Karpas-422 (cell line): Measurements from ENCODE around the gene EPB41L5. TPM values are rescaled to one million over a fixed set of nuclear protein-coding genes. Genes with fewer than 3 reads are reported as not detected.
"Not testable (repeated sequence)": the region's sequence is repeated elsewhere in the genome, so short reads cannot be mapped to it uniquely, and the experiment has no call there.

Experiments used
- DNase-seq: peaks from one replicate; pipeline ENCODE4 v3.0.0-alpha.2; 2015
- H2AFZ ChIP-seq: fragments of 200-600 bp; sonication (generic); 2 replicates; pipeline ENCODE4 v1.6.1; 2014; ENCODE audit warnings: antibody characterized with exemption, low read length, mixed read lengths
- H3K27ac ChIP-seq: fragments of 200-600 bp; sonication (generic); 2 replicates; pipeline ENCODE4 v1.5.1; 2014; ENCODE audit warnings: mild to moderate bottlenecking, low read length, moderate library complexity
- H3K27me3 ChIP-seq: fragments of 200-600 bp; sonication (generic); 2 replicates; pipeline ENCODE4 v1.6.1; 2014; ENCODE audit warnings: low read length, mixed read lengths
- H3K36me3 ChIP-seq: fragments of 200-600 bp; sonication (generic); 2 replicates; pipeline ENCODE4 v1.6.1; 2014; ENCODE audit warnings: low read length, mixed read lengths; ENCODE audit not compliant: insufficient read depth
- H3K4me1 ChIP-seq: fragments of 200-600 bp; sonication (generic); 2 replicates; pipeline ENCODE4 v1.6.1; 2014; ENCODE audit warnings: mild to moderate bottlenecking, low read length, mixed read lengths
- H3K4me2 ChIP-seq: fragments of 200-600 bp; sonication (generic); 2 replicates; pipeline ENCODE4 v1.6.1; 2014; ENCODE audit warnings: low read length, low read depth, mild to moderate bottlenecking; ENCODE audit not compliant: poor library complexity, severe bottlenecking
- H3K4me3 ChIP-seq: fragments of 200-600 bp; sonication (generic); 2 replicates; pipeline ENCODE4 v1.5.1; 2014; ENCODE audit warnings: mild to moderate bottlenecking, antibody characterized with exemption, low read length, mixed read lengths
- H3K79me2 ChIP-seq: fragments of 200-600 bp; sonication (generic); 2 replicates; pipeline ENCODE4 v1.6.1; 2014; ENCODE audit warnings: mild to moderate bottlenecking, low read length, mixed read lengths
- H3K9ac ChIP-seq: fragments of 200-600 bp; sonication (generic); 2 replicates; pipeline ENCODE4 v1.6.0; 2014; ENCODE audit warnings: low read length
- H3K9me2 ChIP-seq: fragments of 200-600 bp; sonication (generic), shearing (Covaris generic); replicated peaks from 2 replicates; pipeline ENCODE4 v1.6.0; 2014; ENCODE audit warnings: mild to moderate bottlenecking, low read length, moderate library complexity; ENCODE audit not compliant: insufficient read depth
- H3K9me3 ChIP-seq: fragments of 300-700, 200-600 bp; sonication (generic); 2 replicates; pipeline ENCODE4 v1.6.1; 2014; ENCODE audit warnings: low read length, mixed read lengths
- H4K20me1 ChIP-seq: fragments of 200-600 bp; sonication (generic); 2 replicates; pipeline ENCODE4 v1.6.1; 2014; ENCODE audit warnings: mild to moderate bottlenecking, antibody characterized with exemption, low read length, low read depth; ENCODE audit not compliant: insufficient read depth
- total RNA-seq: library from RNA; depleted of rRNA; stranded (reverse); fragments of >200 nt; shearing (Covaris generic); gene quantifications from 2 replicates; pipeline ENCODE4 v1.2.3, GENCODE V29; 2014; ENCODE audit warnings: low replicate concordance

The EPB41L5 gene
- total RNA-seq, 1 experiment from 2014 or later, result 3.1 TPM

GRCh38 chr2:120060088-120060623 is 47.3 kb downstream of the EPB41L5 start:
- Histone ChIP-seq H2AFZ (no peak overlapping the region), H3K27me3 (no peaks in the 10 kb centered on the region; the same call in 1 of the 2 replicates), H3K4me3 (no peak overlapping the region), H4K20me1 (no peaks in the 10 kb centered on the region), H3K9me2 (no peaks in the 10 kb centered on the region), H3K79me2 (no peaks in the 10 kb centered on the region), H3K4me2 (no peak overlapping the region), H3K4me1 (no peaks in the 10 kb centered on the region), H3K9ac (no peak overlapping the region), H3K36me3 (no peaks in the 10 kb centered on the region), H3K9me3 (no peaks in the 10 kb centered on the region), H3K27ac (no peak overlapping the region)
- DNase-seq, result no peak

GRCh38 chr2:120064664-120065063 is 51.8 kb downstream of the EPB41L5 start:
- Histone ChIP-seq H3K79me2 (no peaks in the 10 kb centered on the region), H3K4me1 (no peaks in the 10 kb centered on the region), H2AFZ (no peak overlapping the region), H3K27ac (no peak overlapping the region), H4K20me1 (no peaks in the 10 kb centered on the region), H3K9ac (no peak overlapping the region), H3K9me2 (no peaks in the 10 kb centered on the region), H3K27me3 (no peaks in the 10 kb centered on the region), H3K9me3 (no peaks in the 10 kb centered on the region), H3K4me3 (no peak overlapping the region), H3K4me2 (no peak overlapping the region), H3K36me3 (no peaks in the 10 kb centered on the region)
- no peak for DNase-seq

- Histone ChIP-seq H3K36me3 (no peaks in the 10 kb centered on the region), H3K9me2 (no peaks in the 10 kb centered on the region), H2AFZ (no peak overlapping the region), H3K9ac (no peak overlapping the region), H3K79me2 (no peaks in the 10 kb centered on the region), H3K4me3 (no peak overlapping the region), H3K9me3 (no peaks in the 10 kb centered on the region), H3K4me2 (no peak overlapping the region), H4K20me1 (no peaks in the 10 kb centered on the region), H3K27me3 (no peaks in the 10 kb centered on the region), H3K4me1 (no peaks in the 10 kb centered on the region), H3K27ac (no peak overlapping the region)
- DNase-seq, result no peak
Observed at GRCh38 chr2:120066800-120067547, 54.1 kb downstream of the EPB41L5 start.

GRCh38 chr2:120068040-120068658 is 55.3 kb downstream of the EPB41L5 start:
- H3K4me3 ChIP-seq, H3K79me2 ChIP-seq, DNase-seq, H3K9ac ChIP-seq, H3K27me3 ChIP-seq, H3K36me3 ChIP-seq, H3K4me1 ChIP-seq, H4K20me1 ChIP-seq, H3K9me3 ChIP-seq, H2AFZ ChIP-seq, H3K4me2 ChIP-seq, H3K27ac ChIP-seq, H3K9me2 ChIP-seq: not testable (repeated sequence)

- Histone ChIP-seq H3K27ac (no peak overlapping the region), H3K9me2 (no peaks in the 10 kb centered on the region), H3K4me2 (no peak overlapping the region), H3K4me3 (no peak overlapping the region), H2AFZ (no peak overlapping the region), H3K36me3 (no peaks in the 10 kb centered on the region), H3K4me1 (no peaks in the 10 kb centered on the region), H3K79me2 (no peaks in the 10 kb centered on the region), H4K20me1 (no peaks in the 10 kb centered on the region), H3K9ac (no peak overlapping the region), H3K9me3 (no peaks in the 10 kb centered on the region), H3K27me3 (no peaks in the 10 kb centered on the region)
- DNase-seq, result no peak
Observed at GRCh38 chr2:120075545-120075944, 62.7 kb downstream of the EPB41L5 start.

GRCh38 chr2:120077896-120078295 is 65.0 kb downstream of the EPB41L5 start:
- Histone ChIP-seq H3K4me3 (no peak overlapping the region), H3K9me3 (no peaks in the 10 kb centered on the region), H3K79me2 (no peaks in the 10 kb centered on the region), H3K4me2 (no peak overlapping the region), H3K9me2 (no peaks in the 10 kb centered on the region), H3K4me1 (no peaks in the 10 kb centered on the region), H3K27me3 (no peaks in the 10 kb centered on the region), H4K20me1 (no peaks in the 10 kb centered on the region), H2AFZ (no peak overlapping the region), H3K9ac (no peak overlapping the region), H3K27ac (no peak overlapping the region), H3K36me3 (no peaks in the 10 kb centered on the region)
- no peak for DNase-seq

- DNase-seq, result no peak
- no peaks in the 10 kb centered on the region for H3K9me3 ChIP-seq
- H3K27me3 ChIP-seq, result no peaks in the 10 kb centered on the region
- H4K20me1 ChIP-seq, result no peaks in the 10 kb centered on the region
- H3K27ac ChIP-seq, result no peak overlapping the region
- no peaks in the 10 kb centered on the region for H3K36me3 ChIP-seq
- H3K79me2 ChIP-seq, result no peaks in the 10 kb centered on the region
- H2AFZ ChIP-seq, result no peak overlapping the region
- H3K9ac ChIP-seq, result no peak overlapping the region
- H3K9me2 ChIP-seq, result no peaks in the 10 kb centered on the region
- no peak overlapping the region for H3K4me2 ChIP-seq
- H3K4me3 ChIP-seq, result no peak overlapping the region
- no peaks in the 10 kb centered on the region for H3K4me1 ChIP-seq
Observed at GRCh38 chr2:120079647-120080046, 66.8 kb downstream of the EPB41L5 start.

GRCh38 chr2:120091436-120091835 is 78.6 kb downstream of the EPB41L5 start:
- DNase-seq, result no peak
- Histone ChIP-seq H3K4me1 (no peaks in the 10 kb centered on the region), H3K27me3 (no peaks in the 10 kb centered on the region), H3K9me2 (no peaks in the 10 kb centered on the region), H4K20me1 (no peaks in the 10 kb centered on the region), H3K79me2 (no peaks in the 10 kb centered on the region), H3K4me3 (no peak overlapping the region), H3K36me3 (no peaks in the 10 kb centered on the region), H3K9me3 (no peaks in the 10 kb centered on the region), H2AFZ (no peak overlapping the region), H3K4me2 (no peak overlapping the region), H3K9ac (no peak overlapping the region), H3K27ac (no peak overlapping the region)
